HG03039 (cell line): ENCODE data around the gene NOX1.
A peak's percentile ranks its signal among the peaks of the same experiment; 100 is the strongest.

Source experiments
- ATAC-seq: cut with Tn5 transposase; IDR thresholded peaks from one replicate; pipeline ENCODE4 v1.9.1; 2021; ENCODE audit warnings: mild to moderate bottlenecking, moderate library complexity; ENCODE audit not compliant: unreplicated experiment

The NOX1 gene

DNA sequence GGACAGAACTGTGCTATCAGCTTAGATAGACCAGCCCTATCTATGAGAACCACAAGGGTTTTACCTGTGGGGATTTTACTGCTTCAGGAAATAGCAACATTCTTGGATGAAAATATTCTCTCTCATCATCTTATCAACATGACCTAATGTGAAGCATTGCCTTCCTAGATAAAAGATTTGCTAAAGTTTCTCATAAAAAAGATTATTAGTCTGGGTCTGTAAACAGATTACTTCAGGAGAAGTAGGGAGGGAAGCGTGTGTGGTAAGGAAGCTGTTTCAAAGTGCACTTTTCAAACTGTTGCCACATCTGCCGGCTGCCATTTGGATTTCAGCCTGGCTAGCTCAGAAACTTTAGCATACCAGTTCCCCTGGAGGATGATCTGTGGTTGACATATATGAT, at the start of gene NOX1:
TSS of gene NOX1 (minus strand) at position 35 of the 400 bp plus-strand sequence. CDS start 220 bp downstream, outside the sequence.
- ATAC-seq, result no peak

DNA sequence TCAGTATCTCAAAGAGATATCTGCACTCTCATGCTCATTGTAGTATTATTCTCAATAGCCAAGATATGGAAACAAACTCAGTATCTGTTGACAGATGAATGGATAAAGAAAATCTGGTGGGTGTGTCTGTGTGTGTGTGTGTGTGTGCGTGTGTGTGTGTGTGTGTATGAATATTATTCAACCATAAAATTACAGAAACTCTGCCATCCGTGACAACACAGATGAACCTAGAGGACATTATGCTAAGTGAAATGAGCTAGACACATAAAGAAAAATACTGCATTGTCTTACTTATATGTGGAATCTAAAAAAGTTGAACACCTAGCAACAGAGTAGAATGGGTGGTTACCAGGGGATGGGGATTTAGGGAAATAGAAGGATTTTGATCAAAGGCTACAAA, 41.4 kb upstream of the NOX1 start:
- ATAC-seq, result no peak

DNA sequence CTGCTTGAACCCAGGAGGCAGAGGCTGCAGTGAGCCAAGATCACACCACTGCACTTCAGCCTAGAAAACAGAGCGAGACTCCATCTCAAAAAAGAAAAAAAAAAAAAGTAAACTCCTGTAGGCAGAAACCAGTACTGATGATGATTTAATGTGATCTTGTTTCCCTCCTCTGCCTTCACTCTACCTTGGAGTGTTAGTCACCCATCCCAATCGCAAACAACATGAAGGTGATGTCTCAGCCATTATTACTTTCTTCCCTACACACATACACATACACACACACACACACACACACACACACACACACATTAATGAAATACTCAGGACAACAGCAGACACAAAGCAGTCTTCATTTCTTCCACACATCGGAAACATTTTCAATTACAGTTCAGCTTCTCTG, 39.0 kb upstream of the NOX1 start:
- no peak for ATAC-seq

DNA sequence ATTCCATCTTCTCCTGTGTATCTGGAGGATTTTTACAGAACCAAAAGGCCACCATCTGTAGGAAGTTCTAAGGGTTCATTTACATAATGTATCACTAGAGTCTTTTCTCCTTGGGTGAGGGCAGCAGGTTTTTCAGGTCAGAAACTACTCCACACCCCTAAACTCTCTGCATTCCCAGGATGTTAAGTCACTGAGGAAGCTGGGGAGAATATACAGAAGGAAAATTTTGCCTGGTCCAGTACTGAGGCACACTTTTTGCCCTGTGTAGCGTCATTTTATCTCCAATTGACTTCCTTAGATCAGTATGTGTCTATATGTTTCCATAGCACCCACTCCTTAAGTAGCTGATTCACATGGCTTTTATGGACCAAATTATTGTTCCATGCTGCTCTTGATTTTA, 37.6 kb upstream of the NOX1 start:
- no peak for ATAC-seq

DNA sequence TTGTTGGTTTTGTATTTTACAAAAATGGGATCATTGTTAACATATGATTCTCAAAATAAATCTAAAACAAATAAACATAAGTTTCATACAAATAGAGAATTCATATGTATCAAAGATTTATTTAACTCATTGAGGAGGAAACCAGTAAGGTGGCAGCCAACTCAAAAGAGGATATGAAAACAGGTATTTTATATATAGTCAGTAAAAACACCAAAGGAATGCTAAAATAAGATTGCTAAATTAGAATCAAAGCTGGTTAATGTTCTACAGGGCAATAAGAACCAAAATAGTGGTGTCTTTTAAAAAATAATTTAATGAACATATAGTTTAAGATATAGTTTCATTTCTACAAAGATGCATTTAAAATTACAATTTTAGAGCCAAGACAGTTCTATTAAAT, 31.5 kb upstream of the NOX1 start:
- ATAC-seq, result no peak

DNA sequence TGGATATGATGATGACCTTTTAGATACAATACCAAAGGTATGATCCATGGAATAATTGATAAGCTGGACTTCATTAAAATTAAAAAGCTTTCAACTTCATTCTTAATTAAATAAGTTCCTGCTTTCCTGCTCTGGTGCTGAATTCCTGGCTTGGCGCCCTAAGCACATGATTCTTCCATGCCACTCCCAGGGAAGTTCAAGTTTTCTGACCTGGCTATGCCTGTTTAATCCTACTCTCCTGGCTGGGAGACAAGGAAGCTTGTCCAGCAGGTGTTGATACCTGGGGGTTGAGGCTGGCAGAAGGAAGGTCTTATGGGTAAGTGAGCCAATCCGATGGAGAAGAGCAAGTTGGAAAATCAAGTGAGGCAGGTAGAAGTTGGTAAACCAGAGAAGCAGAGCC, 30.3 kb upstream of the NOX1 start:
- ATAC-seq, result no peak

DNA sequence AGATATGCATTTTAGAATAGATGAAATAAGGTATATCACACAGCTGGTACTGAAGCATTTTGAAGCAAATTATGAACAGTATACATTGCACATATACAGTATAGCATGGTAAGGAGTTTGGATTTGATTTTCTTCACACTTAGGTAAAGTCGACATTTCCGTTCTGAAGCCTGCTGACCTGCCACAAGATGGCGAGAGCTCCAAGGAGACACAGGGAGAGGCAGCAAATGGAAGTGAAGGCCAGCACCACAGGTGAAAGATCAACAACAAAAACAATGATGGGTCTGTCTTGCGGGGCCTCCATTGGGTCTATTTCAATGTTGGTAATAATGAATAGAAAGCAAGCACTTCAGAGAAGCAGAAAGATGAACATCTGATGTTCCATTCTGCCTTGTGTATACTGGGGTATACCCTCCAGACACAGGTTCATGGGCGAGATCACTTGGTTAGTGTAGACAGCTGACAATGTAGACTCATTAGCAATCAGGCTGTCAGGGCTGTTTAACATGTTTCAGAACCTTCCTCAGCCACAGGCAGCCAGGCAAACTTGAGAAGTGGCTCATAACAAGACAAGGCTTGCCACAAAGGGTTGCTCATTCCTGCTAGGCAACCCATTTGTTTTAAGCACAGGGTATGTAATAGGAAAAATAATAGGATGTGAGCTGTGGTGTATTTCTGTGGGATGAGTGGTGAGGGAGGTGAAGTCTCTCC, 21.4 kb upstream of the NOX1 start:
- ATAC-seq, result peak; percentile 51

DNA sequence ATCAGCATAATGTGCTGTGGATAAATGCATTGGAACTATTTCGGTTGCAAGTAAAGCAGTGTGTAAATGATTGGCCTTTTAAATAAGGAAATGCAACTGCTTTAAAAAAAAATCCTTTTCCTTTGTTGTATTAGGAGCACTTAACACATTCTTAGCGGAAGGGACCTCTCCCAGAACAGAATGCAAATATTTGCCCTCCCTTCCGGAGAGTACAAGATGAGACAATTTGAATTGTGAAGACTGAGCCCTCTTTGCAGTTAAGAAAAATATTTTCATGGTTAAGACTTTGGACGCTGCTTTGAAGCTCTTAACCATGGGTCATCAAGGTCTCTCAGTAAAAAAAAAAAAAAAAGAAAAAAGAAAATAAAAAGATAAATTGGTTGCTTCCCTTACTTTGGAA, 9.5 kb upstream of the NOX1 start:
- ATAC-seq, result no peak

DNA sequence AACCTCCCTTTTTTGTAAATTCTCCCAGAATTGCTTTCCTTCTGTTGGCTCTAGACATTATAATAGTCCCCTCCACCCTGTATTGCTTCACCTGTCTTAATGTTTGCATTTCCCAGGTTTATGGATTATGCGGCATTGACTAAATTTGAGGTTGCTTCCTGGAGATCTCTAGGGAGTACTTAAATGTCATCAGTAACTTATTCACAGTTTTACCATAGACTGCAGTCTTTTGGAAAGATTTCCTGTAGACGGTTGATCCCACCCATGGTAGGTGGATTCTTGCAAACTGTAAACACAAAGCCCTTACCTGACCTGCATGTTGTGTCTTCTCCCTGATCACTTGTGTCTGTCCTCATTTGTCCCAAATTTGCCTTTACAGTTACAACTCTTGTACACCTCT, 6.2 kb upstream of the NOX1 start:
- no peak for ATAC-seq

DNA sequence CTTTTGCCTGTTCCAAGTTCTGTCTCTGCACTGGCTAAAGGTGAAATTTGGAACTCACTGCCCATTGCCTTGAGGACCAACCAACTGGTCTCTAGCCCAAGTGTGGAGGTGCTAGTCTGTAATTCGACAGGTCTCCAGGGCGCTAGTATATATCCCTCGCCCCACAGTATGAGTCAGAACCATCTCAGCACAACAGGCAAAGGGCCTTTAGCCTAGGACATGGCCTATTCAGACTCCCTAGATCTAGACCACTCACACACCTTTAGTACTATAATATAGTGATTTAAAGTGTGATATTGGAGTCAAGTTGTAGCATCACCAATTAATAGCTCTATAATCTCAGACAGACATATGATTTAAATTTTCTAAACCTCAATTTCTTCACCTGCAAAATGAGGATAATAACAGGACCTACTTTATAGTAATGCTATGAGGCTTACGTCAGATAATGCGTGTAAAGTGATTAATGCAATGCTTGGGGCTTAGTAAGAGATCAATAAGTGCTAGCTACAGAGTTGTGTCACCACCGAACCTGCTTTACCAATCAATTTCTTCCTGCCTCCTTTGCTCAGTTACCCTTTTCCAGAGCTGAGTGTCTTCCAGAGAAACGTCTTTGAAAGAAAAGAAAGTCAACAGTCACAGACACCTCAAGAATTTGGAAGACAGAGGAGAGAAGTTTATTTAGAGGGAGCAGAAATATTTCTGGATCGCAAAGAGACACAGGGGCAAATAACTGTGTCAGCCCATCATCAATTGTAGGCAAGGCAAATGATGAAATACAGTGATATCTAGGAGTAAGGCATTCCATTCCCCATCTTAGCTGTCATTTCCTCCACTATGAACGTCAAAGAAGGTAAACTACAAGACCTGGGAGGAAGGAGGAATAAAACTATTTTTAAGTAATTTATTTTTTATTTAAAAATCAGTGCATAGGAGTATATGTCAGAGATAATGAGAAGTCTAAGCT, 2.3 kb downstream of the NOX1 start:
- ATAC-seq, result no peak

DNA sequence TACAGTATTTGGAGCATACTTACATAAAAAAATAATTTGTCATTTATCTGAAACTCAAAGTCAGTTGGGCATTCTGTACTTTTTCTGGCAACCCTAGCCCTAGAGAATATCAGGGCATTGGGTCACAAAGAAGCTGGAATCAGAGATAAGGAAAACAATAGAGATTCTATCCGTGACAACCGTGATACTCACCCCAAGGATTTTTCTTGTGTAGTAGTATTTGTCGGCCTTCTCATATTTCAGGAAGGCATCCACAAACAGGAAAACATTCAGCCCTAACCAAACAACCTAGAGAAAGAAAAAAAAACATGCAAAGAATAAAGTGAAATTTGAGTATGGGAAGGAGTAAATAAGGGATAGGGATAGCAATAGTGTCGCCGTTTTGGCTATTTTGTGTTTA, 3.6 kb downstream of the NOX1 start:
- no peak for ATAC-seq

DNA sequence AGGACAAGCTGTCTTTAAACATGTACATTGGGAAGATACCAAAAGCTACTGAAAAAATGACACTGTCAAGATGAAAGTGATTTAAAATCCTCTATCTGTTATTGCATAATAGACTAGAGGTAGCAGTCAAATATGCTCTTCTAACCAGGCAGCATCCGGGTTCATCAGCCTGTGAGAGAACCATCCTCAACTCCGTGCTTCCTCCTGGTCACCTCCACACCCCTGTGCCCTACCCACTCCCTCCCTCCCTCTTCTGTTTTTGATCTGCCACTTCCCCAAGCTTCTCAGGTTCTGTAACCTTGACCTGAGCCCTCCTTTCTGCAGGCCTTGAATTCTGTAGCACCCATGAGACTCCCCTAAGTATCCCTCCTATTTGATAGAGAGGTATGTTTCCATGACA, 5.9 kb downstream of the NOX1 start:
- no peak for ATAC-seq

DNA sequence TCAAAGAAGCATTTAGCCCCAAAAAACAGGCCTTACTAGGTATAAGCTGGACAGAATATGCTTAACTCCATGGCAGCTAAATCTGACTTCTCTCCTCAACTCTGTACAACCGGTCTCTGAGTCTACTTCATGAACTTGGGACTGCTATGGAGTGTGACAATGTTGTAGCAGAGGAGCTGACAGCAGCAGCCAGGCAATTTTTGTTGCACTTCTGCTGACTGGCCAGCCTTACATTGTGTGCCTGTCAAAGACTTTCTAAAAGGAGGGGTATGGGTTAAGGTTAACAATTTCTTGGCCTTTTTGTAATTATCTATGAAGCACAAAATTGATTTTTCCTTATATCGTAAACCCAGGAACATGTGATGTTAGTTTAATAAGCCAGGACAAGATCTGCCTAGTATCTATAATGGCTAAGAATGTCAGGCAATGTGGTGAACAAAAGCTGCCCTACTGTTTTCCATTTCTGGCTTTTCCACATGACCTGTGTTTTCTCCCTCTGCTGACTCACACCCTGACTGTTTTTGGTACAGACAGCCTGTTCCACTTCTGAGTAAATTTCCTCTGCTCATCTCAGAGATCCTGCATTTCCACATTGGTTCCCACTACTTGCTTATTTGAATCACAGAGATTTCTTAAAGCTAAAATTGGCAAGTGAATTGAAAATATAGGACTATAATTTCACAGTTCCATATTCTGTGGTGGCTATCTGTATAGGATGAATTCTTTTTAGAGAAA, 9.3 kb downstream of the NOX1 start:
- ATAC-seq, result no peak

DNA sequence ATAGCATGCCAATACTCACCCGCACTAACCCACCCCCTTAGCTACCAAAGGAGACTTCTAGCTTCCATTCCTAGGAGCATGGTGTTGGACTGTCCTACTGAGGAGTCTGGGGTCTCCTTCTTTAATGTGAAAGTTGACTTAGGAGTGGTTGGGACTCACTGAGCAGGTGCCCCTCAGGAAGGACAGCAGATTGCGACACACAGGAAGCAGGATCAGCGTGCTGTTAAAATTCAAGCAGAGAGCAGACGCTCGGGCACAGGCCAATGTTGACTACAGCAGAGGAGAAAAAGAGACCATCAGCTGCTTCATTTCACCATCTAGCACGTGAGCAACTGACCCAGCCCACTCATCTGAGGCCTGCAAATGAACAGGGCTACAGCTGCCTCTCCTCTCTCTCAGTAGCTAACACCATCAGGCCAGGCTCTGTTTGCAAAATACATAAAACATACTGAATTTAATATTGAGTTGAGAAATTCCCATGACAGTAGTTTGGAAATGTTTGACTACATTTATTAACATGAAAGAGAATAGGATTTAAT, 10.8 kb downstream of the NOX1 start:
- ATAC-seq, result no peak

DNA sequence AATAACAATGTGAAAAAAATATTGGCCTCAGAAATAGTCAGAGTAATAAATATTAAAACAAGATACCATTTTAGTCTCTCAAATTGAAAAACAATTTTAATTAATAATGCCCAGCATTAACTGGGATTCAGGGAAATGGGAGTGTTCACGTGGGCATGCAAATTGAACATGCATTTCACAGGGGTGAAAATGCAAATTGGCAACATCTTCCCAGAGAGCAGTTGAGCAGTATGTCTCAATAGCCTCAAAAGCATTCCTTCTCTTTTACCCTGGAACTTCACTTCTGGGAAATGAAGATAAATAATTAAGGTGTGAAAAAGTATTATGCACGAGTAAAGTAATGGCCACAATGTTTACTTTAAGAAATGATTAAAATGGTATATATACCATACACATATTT, 21.3 kb downstream of the NOX1 start:
- no peak for ATAC-seq

DNA sequence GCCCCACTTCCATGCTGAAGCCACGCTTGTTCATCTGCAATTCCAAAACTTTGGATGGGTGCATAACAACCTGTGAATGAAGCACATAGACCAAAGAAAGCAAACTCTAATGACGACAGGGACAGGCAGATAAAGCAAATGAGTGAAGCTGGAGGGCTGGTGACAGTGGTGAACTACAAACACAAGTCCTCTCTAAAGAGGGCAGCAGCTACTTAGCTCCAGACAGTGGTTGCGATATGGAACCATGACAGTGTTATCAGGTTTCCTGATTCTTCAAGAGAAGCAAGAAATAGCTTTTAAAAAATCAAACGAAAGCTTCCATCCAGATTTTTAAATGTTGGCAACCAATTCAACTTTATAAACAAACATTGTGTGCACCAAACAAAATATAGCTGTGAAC, 23.8 kb downstream of the NOX1 start:
- ATAC-seq, result no peak

DNA sequence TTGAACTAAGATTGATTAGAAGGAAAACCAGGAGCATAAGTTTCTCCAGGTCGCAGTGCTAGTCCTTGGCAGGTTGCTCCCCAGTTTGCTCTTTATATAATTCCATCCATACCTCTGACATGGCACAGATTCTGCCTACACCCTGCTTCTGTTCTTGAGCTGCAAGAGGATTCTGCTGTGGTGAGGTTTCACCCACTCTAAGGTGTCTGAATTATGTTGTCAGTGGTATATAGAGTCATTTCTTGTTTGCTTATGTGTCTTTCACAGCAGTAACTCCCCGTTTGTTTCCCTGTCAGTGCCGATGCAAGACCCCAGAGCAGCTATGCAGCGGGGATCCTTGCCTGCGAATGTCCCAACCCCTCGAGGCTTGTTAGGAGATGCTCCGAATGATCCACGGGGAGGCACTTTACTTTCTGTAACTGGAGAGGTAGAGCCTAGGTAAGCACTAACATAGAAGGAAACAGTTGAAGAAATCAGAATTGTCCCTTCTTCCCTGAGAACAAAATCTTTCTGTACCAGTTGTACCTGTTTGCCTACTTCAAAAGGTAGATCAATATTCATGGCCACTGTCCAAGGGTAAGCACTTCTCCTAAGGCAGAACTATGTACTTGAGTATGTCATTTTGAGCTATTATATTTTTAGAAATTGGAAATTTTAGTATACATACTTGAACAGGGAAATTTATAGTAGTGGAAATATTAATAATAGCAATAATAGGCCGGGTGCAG, 42.8 kb downstream of the NOX1 start:
- ATAC-seq, result no peak

DNA sequence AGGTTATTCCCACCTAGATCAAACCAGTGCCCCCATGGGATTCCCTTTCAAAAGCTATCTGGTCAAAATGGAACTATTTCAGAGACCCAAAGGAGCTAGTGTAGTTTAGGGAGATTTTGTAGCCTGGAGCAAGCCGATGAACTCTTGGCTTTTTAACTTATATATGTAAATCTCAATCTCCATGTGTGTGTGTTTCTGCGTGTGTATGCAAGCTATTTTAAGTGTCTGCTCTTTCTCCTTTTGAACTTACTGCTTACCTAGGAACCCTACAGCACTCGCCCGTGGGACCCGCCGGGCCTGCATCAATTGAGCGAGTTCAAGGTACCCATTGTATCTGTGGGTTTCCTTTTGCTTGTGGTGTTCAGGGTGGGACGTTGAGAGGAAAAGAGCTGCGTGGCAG, 43.6 kb downstream of the NOX1 start:
- ATAC-seq, result peak; percentile 43

DNA sequence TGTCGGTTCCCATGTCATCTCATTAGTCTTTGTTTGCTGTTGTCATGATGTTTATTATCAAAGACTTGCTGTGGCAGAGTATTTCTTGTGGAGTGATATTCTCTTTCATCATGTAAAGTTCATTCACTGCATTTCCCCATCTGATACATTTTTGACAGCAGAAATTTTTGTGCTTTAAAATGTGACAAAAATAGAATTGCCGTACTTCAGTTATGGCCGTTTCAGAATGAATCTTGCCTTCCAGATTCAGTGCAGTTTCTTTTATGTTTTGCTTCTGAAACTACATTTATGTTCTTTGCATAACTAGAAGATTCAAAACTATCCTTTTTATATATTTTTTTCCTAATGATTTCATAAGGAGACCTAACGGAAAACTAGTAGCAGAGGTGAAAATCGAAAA, 44.0 kb downstream of the NOX1 start:
- ATAC-seq, result peak; percentile 21

DNA sequence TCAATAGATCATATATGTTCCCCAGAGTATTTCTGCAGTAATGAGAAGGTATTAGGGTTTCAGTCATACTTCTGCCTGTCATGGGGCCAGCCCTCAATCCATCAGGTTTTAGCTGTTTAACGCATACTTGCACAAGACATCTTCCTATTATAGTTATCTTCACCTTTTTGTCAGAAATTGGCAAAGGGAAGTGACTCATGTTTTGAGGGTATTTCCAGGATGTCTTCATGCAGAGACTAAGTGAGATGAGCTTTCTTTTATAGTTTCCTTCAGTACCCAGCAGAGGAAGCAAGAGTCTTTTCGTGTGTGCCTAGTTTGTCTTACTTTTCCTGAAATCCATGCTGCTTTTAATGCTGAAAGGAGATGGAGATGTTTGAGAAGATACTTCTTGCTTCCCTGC, 44.4 kb downstream of the NOX1 start:
- peak; percentile 72 for ATAC-seq
